ENCODE data around the gene IQGAP2.

DNA sequence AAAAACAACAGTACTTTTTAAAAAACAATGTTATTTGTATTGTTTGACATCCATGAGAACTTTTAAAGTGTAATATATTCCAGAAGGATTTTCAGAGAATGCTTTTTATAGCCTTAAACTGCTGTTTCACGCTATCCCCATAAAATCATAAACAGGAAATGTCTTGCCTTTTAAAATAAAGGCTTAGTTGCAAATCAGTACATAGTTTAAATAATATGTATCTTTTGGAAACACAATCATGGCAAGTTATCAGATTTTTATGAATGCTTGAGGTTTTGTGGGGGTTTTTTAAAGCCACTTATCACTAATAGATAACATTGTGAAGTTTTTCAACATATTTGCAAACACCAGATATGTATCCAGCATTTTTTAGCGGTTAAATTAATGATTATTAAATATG, 257.3 kb downstream of the IQGAP2 start:
- TF ChIP-seq, protein P1, sequence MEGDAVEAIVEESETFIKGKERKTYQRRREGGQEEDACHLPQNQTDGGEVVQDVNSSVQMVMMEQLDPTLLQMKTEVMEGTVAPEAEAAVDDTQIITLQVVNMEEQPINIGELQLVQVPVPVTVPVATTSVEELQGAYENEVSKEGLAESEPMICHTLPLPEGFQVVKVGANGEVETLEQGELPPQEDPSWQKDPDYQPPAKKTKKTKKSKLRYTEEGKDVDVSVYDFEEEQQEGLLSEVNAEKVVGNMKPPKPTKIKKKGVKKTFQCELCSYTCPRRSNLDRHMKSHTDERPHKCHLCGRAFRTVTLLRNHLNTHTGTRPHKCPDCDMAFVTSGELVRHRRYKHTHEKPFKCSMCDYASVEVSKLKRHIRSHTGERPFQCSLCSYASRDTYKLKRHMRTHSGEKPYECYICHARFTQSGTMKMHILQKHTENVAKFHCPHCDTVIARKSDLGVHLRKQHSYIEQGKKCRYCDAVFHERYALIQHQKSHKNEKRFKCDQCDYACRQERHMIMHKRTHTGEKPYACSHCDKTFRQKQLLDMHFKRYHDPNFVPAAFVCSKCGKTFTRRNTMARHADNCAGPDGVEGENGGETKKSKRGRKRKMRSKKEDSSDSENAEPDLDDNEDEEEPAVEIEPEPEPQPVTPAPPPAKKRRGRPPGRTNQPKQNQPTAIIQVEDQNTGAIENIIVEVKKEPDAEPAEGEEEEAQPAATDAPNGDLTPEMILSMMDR (IDR thresholded peaks at IDR 0.05; ENCODE audit: insufficient read depth, low read length, poor library complexity, severe bottlenecking), result no peak
- no peak for TF ChIP-seq EZH2phosphoT487 (conservative IDR thresholded peaks at IDR 0.05; ENCODE audit: low read length)

Data from SU-DHL-6 (cell line).